VCaP (cell line): ENCODE results near the gene EMB.
A peak's percentile ranks its signal among the peaks of the same experiment; 100 is the strongest.
"Not testable (repeated sequence)": the region's sequence is repeated elsewhere in the genome, so short reads cannot be mapped to it uniquely, and the experiment has no call there.

Source experiments
- H3K27ac ChIP-seq: fragments of 450-650 bp; 2 replicates; pipeline ENCODE4 v1.5.1; 2017
- TF ChIP-seq, protein P1 (sequence below): fragments of 450-650 bp; conservative IDR thresholded peaks from 2 replicates; pipeline ENCODE4 v1.5.1; 2017; ENCODE audit warnings: mild to moderate bottlenecking, moderate library complexity

EMB gene, protein sequence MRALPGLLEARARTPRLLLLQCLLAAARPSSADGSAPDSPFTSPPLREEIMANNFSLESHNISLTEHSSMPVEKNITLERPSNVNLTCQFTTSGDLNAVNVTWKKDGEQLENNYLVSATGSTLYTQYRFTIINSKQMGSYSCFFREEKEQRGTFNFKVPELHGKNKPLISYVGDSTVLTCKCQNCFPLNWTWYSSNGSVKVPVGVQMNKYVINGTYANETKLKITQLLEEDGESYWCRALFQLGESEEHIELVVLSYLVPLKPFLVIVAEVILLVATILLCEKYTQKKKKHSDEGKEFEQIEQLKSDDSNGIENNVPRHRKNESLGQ

DNA sequence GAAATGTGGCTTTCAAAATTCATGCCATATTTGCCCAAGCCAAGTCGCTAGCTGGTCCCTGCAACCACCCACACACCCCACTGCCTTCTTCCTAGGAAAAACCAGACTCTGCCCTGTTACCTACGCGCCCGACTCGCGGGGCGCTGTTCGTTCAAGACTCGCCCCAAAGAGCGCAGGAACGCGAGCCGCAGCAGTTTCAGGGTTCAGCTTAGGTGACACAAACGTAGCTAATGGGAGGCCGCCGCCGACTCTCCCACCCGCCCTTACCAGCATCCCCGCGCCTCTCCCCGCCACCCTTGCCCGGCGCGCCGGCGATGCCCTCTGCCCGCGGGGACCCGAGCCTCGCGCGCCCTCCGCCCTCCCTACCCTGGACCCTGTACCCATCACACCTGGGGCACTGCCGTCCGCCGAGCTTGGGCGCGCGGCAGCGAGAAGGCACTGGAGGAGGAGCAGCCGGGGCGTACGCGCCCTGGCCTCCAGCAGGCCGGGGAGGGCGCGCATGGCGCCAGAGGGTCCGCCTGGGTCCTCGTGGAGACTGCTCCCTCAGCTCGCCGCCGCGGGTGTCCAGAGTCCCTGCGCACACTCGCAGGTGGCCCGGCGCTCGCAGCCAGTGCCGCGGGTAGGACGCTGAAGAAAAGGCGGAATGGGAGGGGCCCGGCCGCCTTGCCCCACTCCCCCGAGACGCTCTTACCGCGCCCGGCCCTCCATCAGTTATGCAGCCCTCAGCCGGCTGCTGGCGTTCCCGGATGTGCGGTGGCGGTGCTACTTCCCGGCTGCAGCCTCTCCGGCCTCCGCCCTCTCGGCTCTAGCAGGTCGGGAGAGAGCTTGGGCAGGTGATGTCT is at the start of gene EMB:
Gene EMB, minus strand, starts transcription at position 638 of the 842 bp plus-strand sequence. Its CDS starts 137 bp downstream, at position 501.
- peak within 1 kb of the TSS; percentile 76 for H3K27ac ChIP-seq

DNA sequence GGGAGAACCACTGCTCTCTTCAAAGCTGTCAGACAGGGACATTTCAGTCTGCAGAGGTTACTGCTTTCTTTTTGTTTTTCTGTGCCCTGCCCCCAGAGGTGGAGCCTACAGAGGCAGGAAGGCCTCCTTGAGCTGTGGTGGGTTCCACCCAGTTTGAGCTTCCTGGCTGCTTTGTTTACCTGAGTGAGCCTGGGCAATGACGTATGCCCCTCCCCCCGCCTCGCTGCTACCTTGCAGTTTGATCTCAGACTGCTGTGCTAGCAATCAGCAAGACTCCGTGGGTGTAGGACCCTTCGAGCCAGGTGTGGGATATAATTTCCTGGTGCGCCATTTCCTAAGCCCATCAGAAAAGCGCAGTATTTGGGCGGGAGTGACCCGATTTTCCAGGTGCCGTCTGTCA is 48.4 kb upstream of the EMB start:
- H3K27ac ChIP-seq = not testable (repeated sequence)

More for the DNA sequence above, at the start of gene EMB:
- TF ChIP-seq, protein P1, sequence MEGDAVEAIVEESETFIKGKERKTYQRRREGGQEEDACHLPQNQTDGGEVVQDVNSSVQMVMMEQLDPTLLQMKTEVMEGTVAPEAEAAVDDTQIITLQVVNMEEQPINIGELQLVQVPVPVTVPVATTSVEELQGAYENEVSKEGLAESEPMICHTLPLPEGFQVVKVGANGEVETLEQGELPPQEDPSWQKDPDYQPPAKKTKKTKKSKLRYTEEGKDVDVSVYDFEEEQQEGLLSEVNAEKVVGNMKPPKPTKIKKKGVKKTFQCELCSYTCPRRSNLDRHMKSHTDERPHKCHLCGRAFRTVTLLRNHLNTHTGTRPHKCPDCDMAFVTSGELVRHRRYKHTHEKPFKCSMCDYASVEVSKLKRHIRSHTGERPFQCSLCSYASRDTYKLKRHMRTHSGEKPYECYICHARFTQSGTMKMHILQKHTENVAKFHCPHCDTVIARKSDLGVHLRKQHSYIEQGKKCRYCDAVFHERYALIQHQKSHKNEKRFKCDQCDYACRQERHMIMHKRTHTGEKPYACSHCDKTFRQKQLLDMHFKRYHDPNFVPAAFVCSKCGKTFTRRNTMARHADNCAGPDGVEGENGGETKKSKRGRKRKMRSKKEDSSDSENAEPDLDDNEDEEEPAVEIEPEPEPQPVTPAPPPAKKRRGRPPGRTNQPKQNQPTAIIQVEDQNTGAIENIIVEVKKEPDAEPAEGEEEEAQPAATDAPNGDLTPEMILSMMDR = no peak; the same call in 1 of the 2 replicates

DNA sequence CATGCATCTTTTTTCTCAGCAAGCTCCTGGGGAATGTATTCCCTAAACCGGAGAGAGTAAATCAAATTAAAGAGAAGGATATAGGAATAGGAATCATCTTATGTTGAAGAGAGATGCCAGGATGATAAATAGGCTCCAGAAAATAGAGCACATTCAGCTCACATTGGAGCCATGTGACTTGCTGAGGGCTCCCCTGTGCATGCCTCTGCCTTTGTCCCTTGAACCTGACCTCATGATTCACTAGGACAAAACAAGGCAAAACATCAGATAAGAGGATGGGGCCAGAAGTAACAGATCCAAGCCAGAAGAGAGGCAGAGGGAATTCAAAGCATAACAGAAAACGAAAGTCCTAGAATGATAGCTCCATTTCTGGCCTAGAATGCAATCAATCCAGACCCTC is 37.7 kb upstream of the EMB start:
- not testable (repeated sequence) for H3K27ac ChIP-seq

DNA sequence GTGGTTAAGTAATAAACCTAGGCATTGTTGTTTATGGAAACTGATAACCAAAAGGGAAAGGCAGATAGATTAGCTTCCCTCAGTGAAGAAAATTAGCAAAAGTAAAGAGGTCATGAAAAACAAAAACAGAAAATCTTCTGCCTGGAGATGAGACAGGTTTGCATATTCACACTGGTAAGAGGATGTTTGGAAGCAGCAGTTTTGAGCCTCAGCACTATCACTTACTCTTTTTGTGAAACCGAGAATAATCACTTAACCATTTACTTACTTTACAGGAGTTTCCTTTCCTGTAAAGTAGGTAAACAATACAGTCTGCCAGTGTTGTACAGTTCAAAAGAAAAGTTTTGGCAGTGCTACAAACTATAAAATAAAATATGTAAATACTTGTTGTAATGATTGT is 35.5 kb upstream of the EMB start:
- TF ChIP-seq, protein P1 = no peak
- H3K27ac ChIP-seq = no peak overlapping the region

DNA sequence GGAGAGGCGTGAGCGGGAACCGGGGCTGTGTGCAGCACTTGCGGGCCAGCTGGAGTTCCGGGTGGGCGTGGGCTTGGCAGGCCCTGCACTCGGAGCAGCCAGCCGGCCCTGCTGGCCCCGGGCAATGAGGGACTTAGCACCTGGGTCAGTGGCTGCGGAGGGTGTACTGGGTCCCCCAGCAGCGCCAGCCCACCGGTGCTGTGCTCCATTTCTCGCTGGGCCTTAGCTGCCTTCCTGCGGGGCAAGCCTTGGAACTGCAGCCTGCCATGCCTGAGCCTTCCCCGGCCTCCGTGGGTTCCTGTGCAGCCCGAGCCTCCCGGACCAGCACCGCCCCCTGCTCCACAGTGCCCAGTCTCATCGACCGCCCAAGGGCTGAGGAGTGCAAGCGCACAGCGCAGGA is 23.9 kb upstream of the EMB start:
- H3K27ac ChIP-seq = not testable (repeated sequence)

DNA sequence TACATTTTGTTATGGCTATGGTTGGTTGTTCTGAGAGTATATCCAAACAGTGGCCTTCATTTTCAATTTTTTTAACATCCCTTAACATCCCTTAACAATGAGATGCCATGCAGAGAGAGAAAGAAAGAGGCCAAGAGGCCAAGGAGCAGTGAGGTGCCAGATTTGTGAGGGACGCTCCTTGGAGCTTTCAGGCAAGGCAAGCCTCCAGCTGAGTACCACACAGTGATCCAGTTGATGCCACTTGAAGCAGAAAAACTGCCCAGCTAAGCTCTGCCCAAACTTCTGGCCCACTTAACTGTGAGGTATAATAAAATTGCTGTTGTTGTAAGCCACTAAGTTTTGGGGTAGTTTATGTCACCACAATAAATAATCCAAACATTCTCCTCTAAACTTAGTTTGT is 22.6 kb upstream of the EMB start:
- peak overlapping the region; percentile 26; the same call in 1 of the 2 replicates for H3K27ac ChIP-seq
- TF ChIP-seq, protein P1 = no peak

DNA sequence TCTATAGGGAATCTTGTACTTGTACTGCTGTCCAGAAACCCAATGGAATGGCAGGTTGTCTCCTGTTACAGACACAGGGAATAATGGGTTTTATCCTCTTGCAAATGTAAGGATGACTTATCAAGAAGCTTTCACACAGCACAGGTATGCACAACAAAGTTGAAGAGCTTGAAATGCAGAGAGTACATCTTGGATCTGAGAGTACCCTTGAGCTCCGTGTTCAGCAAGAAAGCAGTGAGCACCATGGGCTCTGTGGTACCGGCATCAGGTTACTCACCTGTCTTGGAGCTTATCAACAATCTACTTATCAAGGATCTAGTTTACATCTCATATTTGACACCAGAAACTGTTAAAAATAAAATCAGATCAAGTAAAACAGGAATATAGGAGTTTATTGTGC is 22.0 kb upstream of the EMB start:
- TF ChIP-seq, protein P1 = no peak
- peak overlapping the region; percentile 26; the same call in 1 of the 2 replicates for H3K27ac ChIP-seq

DNA sequence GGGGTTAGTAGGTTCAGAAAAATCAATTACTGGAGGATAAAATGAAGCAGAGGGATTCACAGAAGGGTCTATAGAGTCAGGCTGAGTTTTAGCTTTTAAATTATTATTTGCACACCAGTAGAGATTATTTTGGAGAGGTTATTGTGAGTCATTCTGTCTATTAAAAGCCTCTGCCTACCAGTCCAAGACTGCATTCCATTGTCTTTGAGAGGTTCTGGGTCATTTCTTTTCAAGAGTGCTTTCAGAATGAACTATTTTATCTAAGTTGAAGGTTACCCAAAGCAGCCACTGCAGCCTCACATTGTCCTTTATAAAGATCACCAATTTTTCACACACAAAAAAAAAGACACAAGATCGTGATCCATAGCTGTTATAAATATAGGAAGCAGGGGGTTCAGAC is 21.5 kb upstream of the EMB start:
- H3K27ac ChIP-seq = peak overlapping the region; percentile 26; the same call in 1 of the 2 replicates

DNA sequence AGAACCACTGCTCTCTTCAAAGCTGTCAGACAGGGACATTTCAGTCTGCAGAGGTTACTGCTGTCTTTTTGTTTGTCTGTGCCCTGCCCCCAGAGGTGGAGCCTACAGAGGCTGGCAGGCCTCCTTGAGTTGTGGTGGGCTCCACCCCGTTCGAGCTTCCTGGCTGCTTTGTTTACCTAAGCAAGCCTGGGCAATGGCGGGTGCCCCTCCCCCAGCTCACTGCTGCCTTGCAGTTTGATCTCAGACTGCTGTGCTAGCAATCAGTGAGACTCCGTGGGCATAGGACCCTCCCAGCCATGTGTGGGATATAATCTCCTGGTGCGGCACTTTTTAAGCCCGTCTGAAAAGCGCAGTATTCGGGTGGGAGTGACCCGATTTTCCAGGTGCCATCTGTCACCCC is 17.3 kb upstream of the EMB start:
- H3K27ac ChIP-seq = not testable (repeated sequence)

DNA sequence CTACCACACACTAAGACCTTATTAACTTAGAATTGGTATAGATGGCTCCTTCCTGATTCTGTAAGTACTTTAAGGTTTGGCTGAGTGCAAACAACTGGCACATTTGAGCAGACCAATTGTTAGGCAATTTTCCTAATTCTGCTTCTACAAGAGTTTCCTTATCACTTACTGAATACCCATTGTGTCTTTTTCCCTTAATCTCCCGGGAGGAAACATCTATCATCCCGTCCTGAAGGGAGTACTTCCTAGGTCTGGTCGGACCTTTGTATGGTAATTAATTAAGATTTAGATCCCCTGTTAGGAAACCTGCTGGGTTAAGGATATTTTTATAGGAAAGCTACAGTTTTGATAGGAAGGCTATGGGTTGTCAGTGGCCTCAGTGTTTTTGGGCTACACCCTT is 8.2 kb upstream of the EMB start:
- H3K27ac ChIP-seq = not testable (repeated sequence)

DNA sequence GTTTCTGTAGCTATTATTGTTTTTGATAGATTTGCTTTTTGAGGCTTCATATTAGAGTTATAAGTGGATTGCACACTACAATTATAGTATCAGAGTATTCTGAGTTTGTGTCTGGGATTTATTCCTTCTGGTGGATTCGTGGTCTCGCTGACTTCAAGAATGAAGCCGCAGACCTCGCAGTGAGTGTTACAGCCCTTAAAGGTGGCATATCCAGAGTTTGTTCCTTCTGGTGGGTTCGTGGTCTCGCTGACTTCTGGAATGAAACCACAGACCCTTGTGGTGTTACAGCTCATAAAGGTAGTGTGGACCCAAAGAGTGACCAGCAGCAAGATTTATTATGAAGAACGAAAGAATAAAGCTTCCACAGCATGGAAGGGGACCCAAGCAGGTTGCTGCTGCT is 6.9 kb upstream of the EMB start:
- TF ChIP-seq, protein P1 = no peak
- H3K27ac ChIP-seq = no peak overlapping the region
